OCI-LY7 (cell line): Measurements from ENCODE around the gene TIGD3. TPM values are rescaled to one million over a fixed set of nuclear protein-coding genes. Genes with fewer than 3 reads are reported as not detected.

Experiments used
- BruUV-seq: library from RNA; stranded (reverse); fragments of 400-500 nt; replicated peaks from 2 replicates; lab custom pipeline; 2021; lab: Mats Ljungman, UMichigan
- CTCF ChIA-PET: fragments of 300-600 bp; sonication (Branson Sonifier 250); formaldehyde crosslinking; loops from one replicate; lab custom pipeline; 2022; ENCODE audit warnings: antibody characterized with exemption; ENCODE audit not compliant: unreplicated experiment; lab: Charles Lee
- POLR2A ChIA-PET: fragments of 300-600 bp; sonication (Branson Sonifier 250); formaldehyde crosslinking; loops from one replicate; lab custom pipeline; 2022; ENCODE audit warnings: antibody characterized with exemption; lab: Charles Lee
- DNase-seq: peaks from one replicate; pipeline ENCODE4 v3.0.0-alpha.2; 2015; ENCODE audit warnings: low spot score
- H2AFZ ChIP-seq: fragments of 200-600 bp; sonication (generic), shearing (Covaris generic); 2 replicates; pipeline ENCODE4 v1.6.1; 2014; ENCODE audit warnings: mild to moderate bottlenecking, antibody characterized with exemption, low read length, moderate library complexity
- H3K27ac ChIP-seq: fragments of 200-600 bp; sonication (generic); 2 replicates; pipeline ENCODE4 v1.5.1; 2014; ENCODE audit warnings: mixed run types, low read depth, mild to moderate bottlenecking, moderate library complexity, low read length, inconsistent platforms; ENCODE audit not compliant: poor library complexity, severe bottlenecking
- H3K36me3 ChIP-seq: fragments of 200-600 bp; sonication (generic); 2 replicates; pipeline ENCODE4 v1.6.1; 2014; ENCODE audit warnings: mild to moderate bottlenecking, antibody characterized with exemption, low read length, moderate library complexity, mixed read lengths; ENCODE audit not compliant: insufficient read depth
- H3K4me1 ChIP-seq: fragments of 200-600 bp; sonication (generic); 2 replicates; pipeline ENCODE4 v1.5.1; 2014; ENCODE audit warnings: mild to moderate bottlenecking, low read length; ENCODE audit not compliant: insufficient read depth, poor library complexity, severe bottlenecking
- H3K4me2 ChIP-seq: fragments of 200-600 bp; sonication (generic); 2 replicates; pipeline ENCODE4 v1.6.1; 2014; ENCODE audit warnings: mild to moderate bottlenecking, low read length
- H3K4me3 ChIP-seq: fragments of 200-600 bp; sonication (generic); 2 replicates; pipeline ENCODE4 v1.5.1; 2014; ENCODE audit warnings: mild to moderate bottlenecking, low read depth, low read length; ENCODE audit not compliant: poor library complexity, severe bottlenecking
- H3K79me2 ChIP-seq: fragments of 200-600 bp; sonication (generic); 2 replicates; pipeline ENCODE4 v1.6.1; 2016; ENCODE audit warnings: low read depth, mild to moderate bottlenecking, low read length, moderate library complexity, mixed read lengths; ENCODE audit not compliant: insufficient read depth
- H3K9me2 ChIP-seq: fragments of 200-600 bp; sonication (generic); 2 replicates; pipeline ENCODE4 v1.6.1; 2016; ENCODE audit warnings: mild to moderate bottlenecking, low read length, mixed read lengths; ENCODE audit not compliant: insufficient read depth
- H3K9me3 ChIP-seq: fragments of 200-600 bp; sonication (generic); 2 replicates; pipeline ENCODE4 v1.6.1; 2014; ENCODE audit warnings: mild to moderate bottlenecking, mixed run types, low read length, mixed read lengths
- H4K20me1 ChIP-seq: fragments of 200-600 bp; sonication (generic); 2 replicates; pipeline ENCODE4 v1.6.1; 2014; ENCODE audit warnings: mild to moderate bottlenecking, antibody characterized with exemption, low read length, moderate library complexity, mixed read lengths; ENCODE audit not compliant: insufficient read depth
- EZH2phosphoT487 ChIP-seq: fragments of 200-600 bp; sonication (generic); IDR thresholded peaks from 2 replicates; pipeline ENCODE4 v1.6.1; 2018; ENCODE audit warnings: low read depth, borderline replicate concordance, mild to moderate bottlenecking, mixed run types, antibody characterized with exemption, low read length, moderate library complexity, mixed read lengths
- intact Hi-C: fragments of 100-400 bp; cut with micrococcal nuclease; formaldehyde crosslinking; loops from one replicate; pipeline ENCODE4 v1.10.0; 2022; ENCODE audit not compliant: unreplicated experiment
- total RNA-seq, 2 experiments: library from RNA; depleted of rRNA in 1 of 2; stranded (reverse); fragments of >200 nt in 1 of 2; shearing (Covaris generic) in 1 of 2; gene quantifications; 2 replicates each; pipeline ENCODE4 v1.2.3, GENCODE V29; 2014 to 2022
- TF ChIP-seq, protein P1 (sequence below): fragments of 200-600 bp; sonication (generic); conservative IDR thresholded peaks from 2 replicates; pipeline ENCODE4 v1.5.1; 2014; ENCODE audit warnings: mild to moderate bottlenecking, antibody characterized with exemption, low read length, moderate library complexity, mixed read lengths

TIGD3 gene
- total RNA-seq, 2 experiments from 2014 or later: 2.0 to 2.7 TPM

GRCh38 chr11:65373839-65374580 lies 19.5 kb downstream of the TIGD3 start:
- Histone ChIP-seq H4K20me1 (no peaks in the 10 kb centered on the region), H3K79me2 (no peaks in the 10 kb centered on the region), H3K4me1 (peaks cover 9% of the 10 kb centered on the region), H3K27ac (no peak overlapping the region), H3K36me3 (no peaks in the 10 kb centered on the region), H3K9me2 (no peaks in the 10 kb centered on the region), H3K9me3 (no peaks in the 10 kb centered on the region), H3K4me2 (no peak overlapping the region), H3K4me3 (no peak overlapping the region), H2AFZ (no peak overlapping the region)
- no peak for TF ChIP-seq EZH2phosphoT487
- TF ChIP-seq, protein P1, sequence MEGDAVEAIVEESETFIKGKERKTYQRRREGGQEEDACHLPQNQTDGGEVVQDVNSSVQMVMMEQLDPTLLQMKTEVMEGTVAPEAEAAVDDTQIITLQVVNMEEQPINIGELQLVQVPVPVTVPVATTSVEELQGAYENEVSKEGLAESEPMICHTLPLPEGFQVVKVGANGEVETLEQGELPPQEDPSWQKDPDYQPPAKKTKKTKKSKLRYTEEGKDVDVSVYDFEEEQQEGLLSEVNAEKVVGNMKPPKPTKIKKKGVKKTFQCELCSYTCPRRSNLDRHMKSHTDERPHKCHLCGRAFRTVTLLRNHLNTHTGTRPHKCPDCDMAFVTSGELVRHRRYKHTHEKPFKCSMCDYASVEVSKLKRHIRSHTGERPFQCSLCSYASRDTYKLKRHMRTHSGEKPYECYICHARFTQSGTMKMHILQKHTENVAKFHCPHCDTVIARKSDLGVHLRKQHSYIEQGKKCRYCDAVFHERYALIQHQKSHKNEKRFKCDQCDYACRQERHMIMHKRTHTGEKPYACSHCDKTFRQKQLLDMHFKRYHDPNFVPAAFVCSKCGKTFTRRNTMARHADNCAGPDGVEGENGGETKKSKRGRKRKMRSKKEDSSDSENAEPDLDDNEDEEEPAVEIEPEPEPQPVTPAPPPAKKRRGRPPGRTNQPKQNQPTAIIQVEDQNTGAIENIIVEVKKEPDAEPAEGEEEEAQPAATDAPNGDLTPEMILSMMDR: no peak
- DNase-seq: no peak
- no TSS peak for BruUV-seq
- CTCF ChIA-PET: no interaction called here
- intact Hi-C loops: no loop called here
- POLR2A ChIA-PET: interaction anchor here (1.2 kb wide), 1 partner anchor 125 kb away, joined by 4 read pairs; the partner anchor contains the start of gene MALAT1

DNA sequence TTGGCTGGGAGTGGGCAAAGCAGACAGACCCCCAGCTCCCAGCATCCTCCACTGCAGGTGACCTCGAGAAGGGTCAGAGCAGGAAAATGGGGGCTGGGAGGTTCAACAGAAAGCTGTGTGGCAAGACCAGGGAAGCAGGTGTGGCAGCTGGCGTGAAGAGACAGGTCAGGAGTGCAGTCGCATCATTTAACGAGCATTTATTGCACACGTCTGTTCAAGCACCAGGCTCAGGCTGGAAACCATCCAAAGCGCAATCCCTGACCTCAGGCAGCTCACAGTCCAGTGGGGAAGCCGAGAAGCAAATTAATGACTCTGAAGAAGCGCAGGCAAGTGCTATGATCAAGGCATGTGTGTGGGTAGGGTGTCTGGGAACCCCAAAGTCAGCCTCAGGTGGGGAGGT lies 20.5 kb downstream of the TIGD3 start:
- H4K20me1 ChIP-seq: no peaks in the 10 kb centered on the region
- POLR2A ChIA-PET: interaction anchor here (1.2 kb wide), 1 partner anchor 124 kb away, joined by 4 read pairs; the partner anchor contains the start of gene MALAT1

More for the DNA sequence above, 20.5 kb downstream of the TIGD3 start:
- Histone ChIP-seq H3K27ac (no peak overlapping the region), H3K9me2 (no peaks in the 10 kb centered on the region), H3K9me3 (no peaks in the 10 kb centered on the region), H3K4me3 (no peak overlapping the region), H3K79me2 (no peaks in the 10 kb centered on the region), H2AFZ (no peak overlapping the region), H3K36me3 (no peaks in the 10 kb centered on the region), H3K4me1 (peaks cover 9% of the 10 kb centered on the region), H3K4me2 (no peak overlapping the region)
- CTCF ChIA-PET: no interaction called here
- TF ChIP-seq EZH2phosphoT487: no peak
- TF ChIP-seq, protein P1: no peak
- DNase-seq: no peak
- intact Hi-C loops: no loop called here
- BruUV-seq: no TSS peak
